GM12878 (cell line): Measurements from ENCODE around the gene ZNF678.

Experiments
- MYC ChIP-seq: IDR thresholded peaks from 2 replicates; pipeline ENCODE4 v1.6.1; 2011; ENCODE audit warnings: mild to moderate bottlenecking, low read length, moderate library complexity, inconsistent platforms; ENCODE audit not compliant: insufficient read depth, insufficient replicate concordance, insufficient read length, severe bottlenecking
- SREBF2 ChIP-seq: IDR thresholded peaks from 2 replicates; pipeline ENCODE4 v1.6.1; 2012; ENCODE audit warnings: mild to moderate bottlenecking, low read length
- TF ChIP-seq, protein P1 (sequence below): fragments of 450-650 bp; IDR thresholded peaks from 2 replicates; pipeline ENCODE4 v1.6.1; 2016; ENCODE audit warnings: mild to moderate bottlenecking

DNA sequence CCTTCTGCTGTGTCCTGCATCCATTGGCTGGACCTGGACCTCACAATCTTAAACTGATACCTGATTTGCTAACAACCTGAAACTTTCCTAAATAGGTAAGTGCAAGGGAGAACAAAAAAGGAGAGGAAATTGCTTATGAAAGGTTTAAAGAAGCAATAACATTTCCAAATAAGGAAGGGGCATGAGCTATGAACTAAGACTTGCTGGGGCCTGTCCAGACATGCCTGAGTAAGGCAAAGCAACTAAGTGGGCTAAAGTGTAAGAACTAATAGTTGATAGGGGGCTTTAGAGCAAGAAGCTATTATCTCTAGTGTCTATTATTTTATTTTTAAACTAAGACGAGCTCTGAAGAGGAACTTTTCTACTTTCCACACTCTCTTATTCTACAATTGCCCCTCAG is 160.1 kb downstream of the ZNF678 start:
- no peak for TF ChIP-seq SREBF2
- TF ChIP-seq MYC, result no peak
- TF ChIP-seq, protein P1, sequence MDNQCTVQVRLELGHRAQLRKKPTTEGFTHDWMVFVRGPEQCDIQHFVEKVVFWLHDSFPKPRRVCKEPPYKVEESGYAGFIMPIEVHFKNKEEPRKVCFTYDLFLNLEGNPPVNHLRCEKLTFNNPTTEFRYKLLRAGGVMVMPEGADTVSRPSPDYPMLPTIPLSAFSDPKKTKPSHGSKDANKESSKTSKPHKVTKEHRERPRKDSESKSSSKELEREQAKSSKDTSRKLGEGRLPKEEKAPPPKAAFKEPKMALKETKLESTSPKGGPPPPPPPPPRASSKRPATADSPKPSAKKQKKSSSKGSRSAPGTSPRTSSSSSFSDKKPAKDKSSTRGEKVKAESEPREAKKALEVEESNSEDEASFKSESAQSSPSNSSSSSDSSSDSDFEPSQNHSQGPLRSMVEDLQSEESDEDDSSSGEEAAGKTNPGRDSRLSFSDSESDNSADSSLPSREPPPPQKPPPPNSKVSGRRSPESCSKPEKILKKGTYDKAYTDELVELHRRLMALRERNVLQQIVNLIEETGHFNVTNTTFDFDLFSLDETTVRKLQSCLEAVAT, result no peak
